ENCODE measurements around the gene ANKRD10. TPM values are rescaled to one million over a fixed set of nuclear protein-coding genes. Genes with fewer than 3 reads are reported as not detected.
"Not testable (repeated sequence)": the region's sequence is repeated elsewhere in the genome, so short reads cannot be mapped to it uniquely, and the experiment has no call there.

The ANKRD10 gene
- total RNA-seq, 1 experiment from 2014 or later: 132 TPM

GRCh38 chr13:110841406-110841805 is 73.5 kb downstream of the ANKRD10 start:
- peaks cover 3% of the 10 kb centered on the region; the same call in 1 of the 2 replicates for H3K9me3 ChIP-seq
- H3K4me1 Mint-ChIP-seq (ENCODE audit: low read depth, unreplicated experiment): peaks cover 19% of the 10 kb centered on the region
- H3K27me3 Mint-ChIP-seq (ENCODE audit: insufficient read depth, unreplicated experiment): peaks cover 23% of the 10 kb centered on the region
- H3K27ac Mint-ChIP-seq (ENCODE audit: unreplicated experiment): no peak overlapping the region
- intact Hi-C loops (cut with micrococcal nuclease; ENCODE audit: unreplicated experiment): no loop called here
- no peak for DNase-seq
- ChIA-PET CTCF (interaction anchor here (0.7 kb wide), 1 partner anchor 1616 kb away, joined by 3 read pairs; no protein-coding TSS in a partner anchor), POLR2A (no interaction called here)
- TF ChIP-seq, protein P1, sequence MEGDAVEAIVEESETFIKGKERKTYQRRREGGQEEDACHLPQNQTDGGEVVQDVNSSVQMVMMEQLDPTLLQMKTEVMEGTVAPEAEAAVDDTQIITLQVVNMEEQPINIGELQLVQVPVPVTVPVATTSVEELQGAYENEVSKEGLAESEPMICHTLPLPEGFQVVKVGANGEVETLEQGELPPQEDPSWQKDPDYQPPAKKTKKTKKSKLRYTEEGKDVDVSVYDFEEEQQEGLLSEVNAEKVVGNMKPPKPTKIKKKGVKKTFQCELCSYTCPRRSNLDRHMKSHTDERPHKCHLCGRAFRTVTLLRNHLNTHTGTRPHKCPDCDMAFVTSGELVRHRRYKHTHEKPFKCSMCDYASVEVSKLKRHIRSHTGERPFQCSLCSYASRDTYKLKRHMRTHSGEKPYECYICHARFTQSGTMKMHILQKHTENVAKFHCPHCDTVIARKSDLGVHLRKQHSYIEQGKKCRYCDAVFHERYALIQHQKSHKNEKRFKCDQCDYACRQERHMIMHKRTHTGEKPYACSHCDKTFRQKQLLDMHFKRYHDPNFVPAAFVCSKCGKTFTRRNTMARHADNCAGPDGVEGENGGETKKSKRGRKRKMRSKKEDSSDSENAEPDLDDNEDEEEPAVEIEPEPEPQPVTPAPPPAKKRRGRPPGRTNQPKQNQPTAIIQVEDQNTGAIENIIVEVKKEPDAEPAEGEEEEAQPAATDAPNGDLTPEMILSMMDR (IDR thresholded peaks at IDR 0.05; ENCODE audit: insufficient read depth in 1 of 2, low read depth in 1 of 2, low read length in 1 of 2, severe bottlenecking in 1 of 2, unreplicated experiment in 1 of 2): no peak
- H3K36me3 Mint-ChIP-seq (ENCODE audit: insufficient read depth, unreplicated experiment): no peaks in the 10 kb centered on the region
- H3K4me1 ChIP-seq: 0 out of 2 replicates have a peak, but pooled peaks cover 5% of the 10 kb centered on the region
- H3K9me3 Mint-ChIP-seq (ENCODE audit: unreplicated experiment): peaks cover 12% of the 10 kb centered on the region
- H3K36me3 ChIP-seq (ENCODE audit: control insufficient read depth, insufficient read depth, low read length): no peaks in the 10 kb centered on the region
- no TSS peak for BruUV-seq (replicated peaks)
- H3K4me3 Mint-ChIP-seq (ENCODE audit: unreplicated experiment): no peak overlapping the region
- H3K27me3 ChIP-seq (replicated peaks; ENCODE audit: control insufficient read depth, insufficient read depth, low read length): no peaks in the 10 kb centered on the region
- no peak overlapping the region for H3K4me3 ChIP-seq (ENCODE audit: low read depth, low read length)

DNA sequence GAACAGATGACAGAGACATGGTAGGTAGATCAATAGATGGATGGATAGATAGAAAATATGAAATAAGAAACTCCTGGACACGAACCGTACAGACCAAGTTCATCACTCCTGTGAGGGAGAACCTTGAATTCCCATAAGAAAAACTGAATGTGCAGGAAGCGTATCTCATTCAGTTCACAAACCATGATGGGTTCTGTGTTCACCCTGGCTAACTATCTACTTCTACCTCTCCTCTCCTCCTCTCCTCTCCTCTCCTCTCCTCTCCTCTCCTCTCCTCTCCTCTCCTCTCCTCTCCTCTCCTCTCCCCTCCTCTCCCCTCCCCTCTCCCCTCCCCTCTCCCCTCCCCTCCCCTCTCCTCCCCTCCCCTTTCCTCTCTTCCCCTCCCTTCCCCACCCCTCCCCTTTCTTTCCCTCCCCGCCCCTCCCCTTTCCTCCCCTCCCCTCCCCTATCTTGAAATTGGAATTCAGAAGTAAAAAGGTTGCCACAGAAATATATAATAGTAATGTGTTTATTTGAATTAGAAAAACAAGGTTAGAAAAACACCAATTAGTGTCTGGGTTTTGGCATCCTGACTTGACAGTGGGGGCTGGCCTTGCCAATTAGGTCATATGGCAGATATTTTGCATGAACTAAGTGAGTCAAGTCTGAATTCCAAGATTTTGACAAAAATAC is 75.9 kb downstream of the ANKRD10 start:
- BruUV-seq (replicated peaks): no TSS peak
- H3K4me1 Mint-ChIP-seq (ENCODE audit: low read depth, unreplicated experiment): peaks cover 25% of the 10 kb centered on the region
- intact Hi-C loops (cut with micrococcal nuclease; ENCODE audit: unreplicated experiment): no loop called here

GRCh38 chr13:110838116-110838515 is 76.8 kb downstream of the ANKRD10 start:
- no peaks in the 10 kb centered on the region for H3K36me3 Mint-ChIP-seq (ENCODE audit: insufficient read depth, unreplicated experiment)
- Histone ChIP-seq H3K9me3 (0 out of 2 replicates have a peak, but pooled peaks cover 3% of the 10 kb centered on the region), H3K4me3 (ENCODE audit: low read depth, low read length) (no peak overlapping the region), H3K27me3 (replicated peaks; ENCODE audit: control insufficient read depth, insufficient read depth, low read length) (no peaks in the 10 kb centered on the region), H3K36me3 (ENCODE audit: control insufficient read depth, insufficient read depth, low read length) (no peaks in the 10 kb centered on the region), H3K4me1 (0 out of 2 replicates have a peak, but pooled peaks cover 5% of the 10 kb centered on the region)
- H3K4me3 Mint-ChIP-seq (ENCODE audit: unreplicated experiment): no peak overlapping the region
- BruUV-seq (replicated peaks): no TSS peak
- ChIA-PET CTCF (no interaction called here), POLR2A (no interaction called here)
- H3K27ac Mint-ChIP-seq (ENCODE audit: unreplicated experiment): no peak overlapping the region
- DNase-seq: no peak
- peaks cover 12% of the 10 kb centered on the region for H3K9me3 Mint-ChIP-seq (ENCODE audit: unreplicated experiment)
- TF ChIP-seq, protein P1 (IDR thresholded peaks at IDR 0.05; ENCODE audit: insufficient read depth in 1 of 2, low read depth in 1 of 2, low read length in 1 of 2, severe bottlenecking in 1 of 2, unreplicated experiment in 1 of 2): no peak
- H3K27me3 Mint-ChIP-seq (ENCODE audit: insufficient read depth, unreplicated experiment): peaks cover 8% of the 10 kb centered on the region
- intact Hi-C loops (cut with micrococcal nuclease; ENCODE audit: unreplicated experiment): no loop called here
- peaks cover 25% of the 10 kb centered on the region for H3K4me1 Mint-ChIP-seq (ENCODE audit: low read depth, unreplicated experiment)

More for the DNA sequence above, 75.9 kb downstream of the ANKRD10 start:
- no peak for DNase-seq
- Mint-ChIP-seq H3K9me3 (ENCODE audit: unreplicated experiment) (peaks cover 12% of the 10 kb centered on the region), H3K36me3 (ENCODE audit: insufficient read depth, unreplicated experiment) (no peaks in the 10 kb centered on the region), H3K27me3 (ENCODE audit: insufficient read depth, unreplicated experiment) (peaks cover 8% of the 10 kb centered on the region), H3K27ac (ENCODE audit: unreplicated experiment) (no peak overlapping the region), H3K4me3 (ENCODE audit: unreplicated experiment) (no peak overlapping the region)
- Histone ChIP-seq H3K4me3 (ENCODE audit: low read depth, low read length) (no peak overlapping the region), H3K36me3 (ENCODE audit: control insufficient read depth, insufficient read depth, low read length) (no peaks in the 10 kb centered on the region), H3K4me1 (0 out of 2 replicates have a peak, but pooled peaks cover 5% of the 10 kb centered on the region), H3K27me3 (replicated peaks; ENCODE audit: control insufficient read depth, insufficient read depth, low read length) (no peaks in the 10 kb centered on the region), H3K9me3 (0 out of 2 replicates have a peak, but pooled peaks cover 3% of the 10 kb centered on the region)
- POLR2A ChIA-PET: no interaction called here
- CTCF ChIA-PET: no interaction called here
- TF ChIP-seq, protein P1 (IDR thresholded peaks at IDR 0.05; ENCODE audit: insufficient read depth in 1 of 2, low read depth in 1 of 2, low read length in 1 of 2, severe bottlenecking in 1 of 2, unreplicated experiment in 1 of 2): no peak

- Mint-ChIP-seq H3K9me3 (ENCODE audit: unreplicated experiment) (peaks cover 12% of the 10 kb centered on the region), H3K4me1 (ENCODE audit: low read depth, unreplicated experiment) (peaks cover 25% of the 10 kb centered on the region)
- H3K4me1 ChIP-seq; H3K27me3 ChIP-seq (replicated peaks; ENCODE audit: control insufficient read depth, insufficient read depth, low read length); DNase-seq; intact Hi-C loops (cut with micrococcal nuclease; ENCODE audit: unreplicated experiment); H3K36me3 ChIP-seq (ENCODE audit: control insufficient read depth, insufficient read depth, low read length); H3K4me3 ChIP-seq (ENCODE audit: low read depth, low read length); H3K9me3 ChIP-seq; H3K27me3 Mint-ChIP-seq (ENCODE audit: insufficient read depth, unreplicated experiment); H3K36me3 Mint-ChIP-seq (ENCODE audit: insufficient read depth, unreplicated experiment); POLR2A ChIA-PET; BruUV-seq (replicated peaks); CTCF ChIA-PET; H3K27ac Mint-ChIP-seq (ENCODE audit: unreplicated experiment); H3K4me3 Mint-ChIP-seq (ENCODE audit: unreplicated experiment): not testable (repeated sequence)
Measured at GRCh38 chr13:110837397-110838061, 77.3 kb downstream of the ANKRD10 start.
